ENCODE results near the gene PAM.

- no peak for TF ChIP-seq CTCF (IDR thresholded peaks at IDR 0.05)
- TF ChIP-seq POLR2A (IDR thresholded peaks at IDR 0.05): no peak
- TF ChIP-seq POLR2AphosphoS5 (IDR thresholded peaks at IDR 0.05): no peak
These were observed 278.6 kb downstream of the PAM start for GRCh38 chr5:103033696-103034095.
